H1 (cell line): ENCODE results near the gene CST8. TPM values are rescaled to one million over a fixed set of nuclear protein-coding genes. Genes with fewer than 3 reads are reported as not detected.

Source experiments
- CTCF ChIA-PET: fragments of 300-600 bp; sonication (Branson Sonifier 250); formaldehyde crosslinking; loops from one replicate; lab custom pipeline; 2021; ENCODE audit not compliant: partially characterized antibody; lab: Charles Lee
- POLR2A ChIA-PET: fragments of 300-600 bp; sonication (Branson Sonifier 250); formaldehyde crosslinking; loops from one replicate; lab custom pipeline; 2021; ENCODE audit warnings: inconsistent platforms; ENCODE audit not compliant: partially characterized antibody; lab: Charles Lee
- DNase-seq, 2 experiments: peaks; one replicate each; pipeline versions ENCODE4 v3.0.0 to v3.0.0-alpha.2; 2010 to 2022; ENCODE audit warnings: low spot score in 2 of 2, low read depth in 1 of 2, mixed read lengths in 1 of 2
- FAIRE-seq: peaks from 2 replicates; lab custom pipeline; 2011; peaks lifted over from hg19 to GRCh38; lab: Jason Lieb, UNC
- H2AFZ ChIP-seq: 2 replicates; pipeline ENCODE4 v1.8.1; 2012; ENCODE audit warnings: low read length, inconsistent platforms
- H2AK5ac ChIP-seq: 2 replicates; pipeline ENCODE4 v1.6.1; 2013; ENCODE audit warnings: low read depth, low read length
- H2BK120ac ChIP-seq: replicated peaks from 2 replicates; pipeline ENCODE3; 2013; ENCODE audit warnings: low read depth, low read length, inconsistent platforms
- H2BK12ac ChIP-seq: 2 replicates; pipeline ENCODE4 v1.6.1; 2013; ENCODE audit warnings: low read depth, low read length
- H2BK15ac ChIP-seq: 2 replicates; pipeline ENCODE4 v1.6.1; 2013; ENCODE audit warnings: low read length
- H2BK20ac ChIP-seq: 2 replicates; pipeline ENCODE4 v1.6.1; 2013; ENCODE audit warnings: low read length
- H2BK5ac ChIP-seq: 2 replicates; pipeline ENCODE4 v1.6.1; 2013; ENCODE audit warnings: low read depth, low read length
- H3K14ac ChIP-seq: 2 replicates; pipeline ENCODE4 v1.6.1; 2013; ENCODE audit warnings: inconsistent platforms; ENCODE audit not compliant: insufficient read length
- H3K18ac ChIP-seq: 2 replicates; pipeline ENCODE4 v1.6.1; 2013; ENCODE audit warnings: low read length; ENCODE audit errors: extremely low read depth
- H3K23ac ChIP-seq: 2 replicates; pipeline ENCODE4 v1.6.1; 2013; ENCODE audit warnings: inconsistent platforms; ENCODE audit not compliant: insufficient read length
- H3K23me2 ChIP-seq: 2 replicates; pipeline ENCODE4 v1.6.1; 2013; ENCODE audit warnings: low read depth, low read length
- H3K27ac ChIP-seq: 2 replicates; pipeline ENCODE4 v1.6.1; 2011; ENCODE audit warnings: low read depth, low read length, inconsistent platforms
- H3K27me3 ChIP-seq, 4 experiments: replicated peaks in 1 of 4; 1 replicate in 1 of 4; 2 replicates in 3 of 4; pipeline versions ENCODE4 v1.6.1 to v1.8.1; 2011 to 2013; ENCODE audit warnings: low read length in 3 of 4, mild to moderate bottlenecking in 3 of 4, inconsistent platforms in 2 of 4, mixed read lengths in 2 of 4, moderate library complexity in 1 of 4; ENCODE audit not compliant: control insufficient read depth in 3 of 4, insufficient read depth in 3 of 4; ENCODE audit errors: extremely low read depth in 1 of 4
- H3K36me3 ChIP-seq, 4 experiments: 2 replicates each; pipeline versions ENCODE4 v1.6.1 to v1.8.1; 2011 to 2013; ENCODE audit warnings: mild to moderate bottlenecking in 4 of 4, low read length in 3 of 4, moderate library complexity in 2 of 4, control low read depth in 1 of 4, inconsistent platforms in 1 of 4; ENCODE audit not compliant: insufficient read depth in 4 of 4, control insufficient read depth in 2 of 4
- H3K4ac ChIP-seq: replicated peaks from 2 replicates; pipeline ENCODE3; 2013; ENCODE audit warnings: low read length, low read depth, mixed read lengths, inconsistent platforms; ENCODE audit not compliant: insufficient read length
- H3K4me1 ChIP-seq, 4 experiments: replicated peaks in 1 of 4; 1 replicate in 1 of 4; 2 replicates in 3 of 4; pipeline versions ENCODE4 v1.6.1 to v1.8.1; 2011 to 2013; ENCODE audit warnings: low read length in 3 of 4, inconsistent platforms in 2 of 4, mixed read lengths in 1 of 4; ENCODE audit not compliant: insufficient read depth in 4 of 4, control insufficient read depth in 3 of 4
- H3K4me2 ChIP-seq, 2 experiments: 2 replicates each; pipeline versions ENCODE4 v1.6.1 to v1.8.1; 2011 to 2013; ENCODE audit warnings: low read depth in 2 of 2, low read length in 2 of 2, control low read depth in 1 of 2, inconsistent platforms in 1 of 2, mild to moderate bottlenecking in 1 of 2; ENCODE audit not compliant: insufficient read depth in 1 of 2
- H3K4me3 ChIP-seq, 4 experiments: fragments of 200-600, 300-600 bp in 1 of 4; sonication (generic), shearing (Covaris generic), sonication (Bioruptor Twin) in 1 of 4; 2 replicates each; pipeline versions ENCODE4 v1.5.1 to v1.8.1; 2011 to 2016; ENCODE audit warnings: low read length in 4 of 4, low read depth in 3 of 4, control low read depth in 2 of 4, inconsistent platforms in 2 of 4, mild to moderate bottlenecking in 2 of 4, mixed read lengths in 1 of 4, moderate library complexity in 1 of 4; ENCODE audit not compliant: insufficient read depth in 2 of 4; ENCODE audit errors: extremely low read depth in 1 of 4
- H3K56ac ChIP-seq: replicated peaks from 2 replicates; pipeline ENCODE3; 2013; ENCODE audit warnings: low read depth, mild to moderate bottlenecking, mixed read lengths, low read length, inconsistent platforms; ENCODE audit not compliant: insufficient read length
- H3K79me1 ChIP-seq: 2 replicates; pipeline ENCODE4 v1.6.1; 2013; ENCODE audit warnings: low read depth, low read length, control low read depth
- H3K79me2 ChIP-seq, 2 experiments: 2 replicates each; pipeline versions ENCODE4 v1.6.1 to v1.8.1; 2012 to 2013; ENCODE audit warnings: low read length in 2 of 2, mild to moderate bottlenecking in 2 of 2, inconsistent platforms in 1 of 2; ENCODE audit not compliant: insufficient read depth in 2 of 2, control insufficient read depth in 1 of 2
- H3K9ac ChIP-seq, 4 experiments: replicated peaks in 1 of 4; 1 replicate in 1 of 4; 2 replicates in 3 of 4; pipeline versions ENCODE4 v1.6.1 to v1.8.1; 2011 to 2013; ENCODE audit warnings: low read depth in 3 of 4, low read length in 3 of 4, control low read depth in 2 of 4, mild to moderate bottlenecking in 2 of 4, moderate library complexity in 2 of 4, inconsistent platforms in 1 of 4; ENCODE audit errors: extremely low read depth in 1 of 4
- H3K9me3 ChIP-seq, 2 experiments: 2 replicates each; pipeline versions ENCODE4 v1.6.1 to v1.8.1; 2012 to 2013; ENCODE audit warnings: mild to moderate bottlenecking in 2 of 2, moderate library complexity in 2 of 2, control low read depth in 1 of 2, inconsistent platforms in 1 of 2, low read depth in 1 of 2, low read length in 1 of 2, mixed read lengths in 1 of 2; ENCODE audit not compliant: insufficient read depth in 2 of 2
- H4K20me1 ChIP-seq, 2 experiments: replicated peaks in 1 of 2; 2 replicates each; pipeline versions ENCODE3 to v1.8.1; 2011 to 2013; ENCODE audit warnings: inconsistent platforms in 2 of 2, low read length in 2 of 2, mild to moderate bottlenecking in 1 of 2; ENCODE audit not compliant: insufficient read depth in 2 of 2, control insufficient read depth in 1 of 2
- H4K5ac ChIP-seq: 2 replicates; pipeline ENCODE4 v1.6.1; 2013; ENCODE audit warnings: low read length, low read depth, mixed read lengths, inconsistent platforms; ENCODE audit not compliant: insufficient read length
- H4K8ac ChIP-seq: 2 replicates; pipeline ENCODE4 v1.8.0; 2013; ENCODE audit warnings: mild to moderate bottlenecking, moderate library complexity, low read length, inconsistent platforms; ENCODE audit not compliant: insufficient read depth; ENCODE audit errors: extremely low read depth
- H4K91ac ChIP-seq: replicated peaks from 2 replicates; pipeline ENCODE3; 2013; ENCODE audit warnings: low read length, mixed read lengths, inconsistent platforms; ENCODE audit not compliant: insufficient read length
- BACH1 ChIP-seq: IDR thresholded peaks from 2 replicates; pipeline ENCODE4 v1.6.1; 2012; ENCODE audit warnings: low read length, improper control_type of control experiment
- BRCA1 ChIP-seq: IDR thresholded peaks from 2 replicates; pipeline ENCODE4 v1.6.1; 2012; ENCODE audit warnings: low read depth, low read length, improper control_type of control experiment
- CBX5 ChIP-seq: fragments of 300-800, 300-1000 bp; sonication (generic); IDR thresholded peaks from 2 replicates; pipeline ENCODE4 v1.7.1; 2016; ENCODE audit warnings: antibody characterized with exemption, low read length, low read depth
- EGR1 ChIP-seq: IDR thresholded peaks from 2 replicates; pipeline ENCODE4 v1.6.1; 2011; ENCODE audit warnings: low read depth, low read length, borderline replicate concordance
- FOSL1 ChIP-seq: IDR thresholded peaks from 2 replicates; pipeline ENCODE4 v1.6.1; 2011; ENCODE audit warnings: mild to moderate bottlenecking, low read depth, low read length, moderate library complexity; ENCODE audit not compliant: insufficient read depth
- KDM5A ChIP-seq: fragments of 200-600 bp; IDR thresholded peaks from 2 replicates; pipeline ENCODE4 v1.7.1; 2012; ENCODE audit warnings: mild to moderate bottlenecking, low read length, inconsistent platforms, mixed read lengths
- POU5F1 ChIP-seq: IDR thresholded peaks from 2 replicates; pipeline ENCODE4 v1.6.1; 2011; ENCODE audit warnings: low read depth, mild to moderate bottlenecking, low read length, moderate library complexity
- RAD21 ChIP-seq, 2 experiments: IDR thresholded peaks in 1 of 2; conservative IDR thresholded peaks in 1 of 2; 2 replicates each; pipeline ENCODE4 v1.6.1; 2011; ENCODE audit warnings: low read depth in 2 of 2, low read length in 2 of 2, improper control_type of control experiment in 1 of 2, inconsistent platforms in 1 of 2, mild to moderate bottlenecking in 1 of 2, moderate library complexity in 1 of 2
- RBBP5 ChIP-seq: IDR thresholded peaks from 2 replicates; pipeline ENCODE4 v1.7.1; 2012; ENCODE audit warnings: low read depth, mild to moderate bottlenecking, inconsistent platforms, low read length, moderate library complexity, borderline replicate concordance
- RFX5 ChIP-seq: IDR thresholded peaks from 2 replicates; pipeline ENCODE4 v1.6.1; 2011; ENCODE audit warnings: low read depth, low read length, improper control_type of control experiment, borderline replicate concordance
- SAP30 ChIP-seq: fragments of 300-600 bp; sonication (generic); IDR thresholded peaks from 2 replicates; pipeline ENCODE4 v1.7.1; 2012; ENCODE audit warnings: low read length, moderate library complexity, mild to moderate bottlenecking, inconsistent platforms; ENCODE audit not compliant: insufficient read depth, insufficient replicate concordance
- TAF1 ChIP-seq: IDR thresholded peaks from 2 replicates; pipeline ENCODE4 v1.6.1; 2011; ENCODE audit warnings: mild to moderate bottlenecking, low read depth, low read length
- TAF7 ChIP-seq: optimal IDR thresholded peaks from 2 replicates; pipeline ENCODE3; 2011; ENCODE audit warnings: low read depth, mild to moderate bottlenecking, inconsistent platforms, low read length, moderate library complexity, borderline replicate concordance
- TBP ChIP-seq: IDR thresholded peaks from 2 replicates; pipeline ENCODE4 v1.6.1; 2011; ENCODE audit warnings: low read depth, low read length, improper control_type of control experiment
- WGBS, 2 experiments: shearing (Covaris generic) in 1 of 2; methylation state at CpG; one replicate each; pipeline versions ENCODE4 v1.1.6 to v1.1.7; 2013 to 2015; ENCODE audit warnings: low lambda C conversion rate in 2 of 2, mixed read lengths in 2 of 2, inconsistent platforms in 1 of 2, low coverage in 1 of 2, missing lambda C conversion rate in 1 of 2; ENCODE audit not compliant: insufficient replicate concordance in 2 of 2, insufficient coverage in 1 of 2, insufficient read length in 1 of 2; ENCODE audit errors: extremely low coverage in 1 of 2, missing lambda C conversion rate in 1 of 2; 5-methylcytosine and 5-hydroxymethylcytosine counted together
- polyA plus RNA-seq, 7 experiments: library from polyadenylated mRNA; depleted of rRNA in 3 of 7; stranded (reverse) in 5 of 7; unstranded in 2 of 7; fragments of >200 nt in 5 of 7; fragments of 200-250 nt in 2 of 7; gene quantifications; 1 replicate in 5 of 7; 2 replicates in 1 of 7; 4 replicates in 1 of 7; pipeline versions ENCODE4 v1.2.1 to v1.2.3, GENCODE V29; 2011 to 2013; ENCODE audit warnings: missing spikeins in 2 of 7, mixed read lengths in 2 of 7
- total RNA-seq: library from RNA; stranded (reverse); fragmentation: NEBNext Ultra II Directional; extraction: Animal tissue kit (Norgen Biotek cat#: 25700); gene quantifications from 2 replicates; pipeline ENCODE4 v1.2.1, GENCODE V29; 2021

Gene CST8
- total and polyA plus RNA-seq, 2 of the 8 experiments (the other 6 are each of a cell fraction or from before 2014, with no cell fraction given) = not detected

GRCh38 chr20:23501926-23502325, 11.0 kb downstream of the CST8 start:
- Histone ChIP-seq H3K36me3 (no peaks in the 10 kb centered on the region), H3K9me3 (peaks cover 3 to 10% of the 10 kb centered on the region in 2 experiments; a peak in 1 of 4 replicates), H3K79me2 (no peaks in the 10 kb centered on the region), H4K91ac (no peak overlapping the region), H3K4ac (no peak overlapping the region), H2BK20ac (0 out of 2 replicates have a peak overlapping the region, but pooled peaks have one; percentile 21), H3K4me1 (peaks cover 0 to 4% (median 1%) of the 10 kb centered on the region in 4 experiments; a peak in 3 of 7 replicates), H3K56ac (no peak overlapping the region), H2BK12ac (peak overlapping the region; percentile 62; the same call in 1 of the 2 replicates), H3K27ac (no peak overlapping the region), H4K5ac (no peak overlapping the region), H3K9ac (no peak overlapping the region), H2AK5ac (no peak overlapping the region), H3K14ac (no peak overlapping the region), H3K4me2 (no peak overlapping the region), H3K23me2 (peaks cover 1% of the 10 kb centered on the region; the same call in 1 of the 2 replicates), H3K79me1 (no peaks in the 10 kb centered on the region), H2BK5ac (no peak overlapping the region), H2BK120ac (no peak overlapping the region), H3K27me3 (no peaks in the 10 kb centered on the region), H3K23ac (no peak overlapping the region), H3K4me3 (no peak overlapping the region), H4K8ac (no peak overlapping the region), H2BK15ac (peak overlapping the region; percentile 31; the same call in 1 of the 2 replicates), H4K20me1 (peaks cover 0 to 1% of the 10 kb centered on the region in 2 experiments), H3K18ac (no peak overlapping the region), H2AFZ (no peak overlapping the region)
- ChIA-PET CTCF (interaction anchor here (1.3 kb wide), 1 partner anchor 8 kb away, joined by 5 read pairs; no protein-coding TSS in a partner anchor), POLR2A (no interaction called here)
- DNase-seq (no peak), FAIRE-seq (no peak)
- 96% methylated on average over 4 of the region's 4 CpGs; no CpG with 5 or more reads in 1 of the 2 experiments for WGBS, 2 experiments
- no peak for TF ChIP-seq RFX5
- TF ChIP-seq TAF7 = no peak
- TF ChIP-seq FOSL1 = no peak
- TF ChIP-seq TBP = no peak
- TF ChIP-seq EGR1 = no peak
- no peak for TF ChIP-seq BRCA1
- no peak for TF ChIP-seq CBX5
- no peak for TF ChIP-seq SAP30
- TF ChIP-seq RBBP5 = no peak
- TF ChIP-seq KDM5A = no peak
- no peak for TF ChIP-seq BACH1
- TF ChIP-seq TAF1 = no peak
- no peak for TF ChIP-seq POU5F1
- TF ChIP-seq RAD21 (IDR thresholded peaks at IDR 0.05 in 1 of 2, conservative IDR thresholded peaks at IDR 0.05 in 1 of 2; ENCODE audit: low read depth in 2 of 2, low read length in 2 of 2) = no peak
